Limb (tissue), 2 donors: Measurements from ENCODE around the gene PAF1.

ENCODE experiments used
- DNase-seq, 2 donors: peaks; one replicate each; pipeline ENCODE4 v3.0.0-alpha.2; 2016; ENCODE audit errors: extremely low spot score in 2 of 2

PAF1 gene

DNA sequence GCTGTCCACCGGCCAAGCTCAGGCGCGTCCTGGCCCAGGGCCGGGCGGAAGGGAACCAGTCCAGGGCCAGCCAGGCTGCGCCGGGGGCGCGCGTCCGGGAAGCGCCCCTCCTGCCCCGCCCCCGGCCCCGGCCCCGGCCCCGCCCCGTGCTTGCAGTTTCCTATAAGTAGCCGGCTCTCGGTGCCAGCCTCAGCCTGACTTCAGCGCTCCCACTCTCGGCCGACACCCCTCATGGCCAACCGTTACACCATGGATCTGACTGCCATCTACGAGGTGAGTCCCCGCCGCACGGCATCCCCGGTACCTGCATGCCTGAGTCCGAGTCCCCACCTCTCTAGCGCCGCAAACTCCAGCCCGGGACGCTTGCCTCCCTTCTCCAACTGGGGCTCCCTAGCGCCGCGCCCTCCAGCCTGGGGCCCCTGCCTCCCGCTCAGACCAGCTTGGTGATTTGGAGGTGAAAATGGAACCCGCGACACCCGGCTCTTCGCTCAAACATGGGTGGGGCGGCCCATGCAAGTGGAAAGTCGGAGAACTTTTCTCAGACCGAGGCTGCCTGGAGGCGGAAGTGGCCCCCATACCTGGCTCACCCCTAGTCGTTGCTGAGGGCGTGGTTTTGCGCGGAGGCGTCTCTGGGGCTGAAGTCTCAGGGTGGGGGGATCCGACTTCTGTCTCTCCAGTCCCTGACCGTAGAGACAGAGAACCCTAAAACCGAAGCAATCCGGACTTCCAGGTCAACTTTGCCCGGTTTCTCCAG lies 15.9 kb upstream of the PAF1 start, which contains the start of gene ZFP36:
Gene ZFP36 (plus strand): TSS at position 192 of the 754 bp plus-strand sequence. CDS start 58 bp downstream, at position 250.
- peak; percentile 83 to 94 for DNase-seq

DNA sequence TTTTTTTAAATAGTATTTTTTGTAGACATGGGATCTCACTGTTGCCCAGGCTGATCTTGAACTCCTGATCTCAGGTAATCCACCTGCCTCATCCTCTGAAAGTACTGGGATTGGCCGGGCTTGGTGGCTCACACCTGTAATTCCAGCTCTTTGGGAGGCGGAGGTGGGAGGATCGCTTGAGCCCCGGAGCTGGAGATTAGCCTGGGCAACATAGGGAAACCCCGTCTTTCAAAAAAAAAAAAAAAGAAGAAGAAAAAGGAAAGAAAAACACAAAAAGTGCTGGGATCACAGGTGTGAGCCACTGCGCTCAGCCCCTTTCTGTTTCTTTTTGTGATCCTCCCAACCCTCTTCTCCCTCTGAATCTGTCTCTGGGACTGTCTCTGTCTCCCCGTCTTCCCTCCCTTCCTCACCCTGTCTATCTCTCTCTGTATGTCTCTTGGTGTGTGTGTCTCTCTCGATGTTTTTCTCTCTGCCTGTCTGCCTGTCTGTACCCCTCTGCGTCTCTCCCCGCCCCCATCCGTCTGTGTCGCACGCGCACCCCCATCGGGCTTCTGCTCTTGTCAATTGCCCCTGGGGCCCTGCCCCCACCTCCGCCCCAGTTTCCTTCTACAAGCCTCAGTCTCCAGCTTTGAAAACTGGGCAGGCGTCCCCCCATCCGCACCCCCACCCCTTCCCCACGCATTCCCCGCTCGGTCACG lies 15.2 kb upstream of the PAF1 start:
- DNase-seq: no peak

DNA sequence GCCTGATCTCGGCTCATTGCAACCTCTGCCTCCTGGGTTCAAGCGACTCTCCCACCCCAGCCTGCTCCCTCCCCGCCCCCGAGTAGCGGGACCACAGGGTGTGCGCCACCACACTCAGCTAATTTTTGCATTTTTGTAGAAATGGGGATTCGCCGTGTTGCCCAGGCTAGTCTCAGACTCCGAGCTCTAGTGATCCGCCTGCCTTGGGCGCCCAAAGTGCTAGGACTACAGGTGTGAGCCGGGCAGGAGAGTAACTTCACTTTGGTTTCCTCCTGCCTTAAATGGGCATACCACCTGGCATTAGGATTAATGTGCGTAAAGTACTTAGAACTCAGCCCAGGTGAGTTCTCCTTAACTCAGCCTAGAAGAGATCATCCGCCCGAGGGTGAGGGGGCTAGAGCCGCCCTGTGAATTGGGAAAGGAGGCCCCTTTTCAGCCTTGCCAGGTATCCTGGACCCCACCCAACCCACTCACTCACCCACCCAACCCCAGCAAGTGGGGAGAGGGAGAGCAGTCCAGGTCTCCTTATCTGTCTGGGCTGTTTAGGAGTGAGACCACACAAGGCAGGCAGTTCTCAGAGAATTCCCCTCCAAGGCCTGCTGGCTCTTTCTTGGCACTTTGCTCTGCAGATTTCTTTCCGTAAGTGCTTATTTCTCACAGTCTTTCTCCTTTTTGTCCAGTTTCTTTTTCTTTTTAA lies 14.5 kb upstream of the PAF1 start:
- peak in 1 of 2 donors; percentile 27 for DNase-seq

- peak; percentile 91 to 93 for DNase-seq
These were observed 12.7 kb upstream of the PAF1 start for GRCh38 chr19:39403331-39404312.

GRCh38 chr19:39402346-39403300 lies 11.7 kb upstream of the PAF1 start:
- DNase-seq: peak; percentile 92 to 93

GRCh38 chr19:39401549-39402345 lies 10.8 kb upstream of the PAF1 start:
- DNase-seq: peak in 1 of 2 donors; percentile 30

GRCh38 chr19:39401070-39401548 lies 10.2 kb upstream of the PAF1 start:
- DNase-seq: no peak

GRCh38 chr19:39400061-39400460 lies 9.2 kb upstream of the PAF1 start:
- no peak for DNase-seq

GRCh38 chr19:39399668-39400050 lies 8.8 kb upstream of the PAF1 start:
- no peak for DNase-seq

- DNase-seq: peak in 1 of 2 donors; percentile 31
These were observed 7.5 kb upstream of the PAF1 start for GRCh38 chr19:39398297-39398864.

GRCh38 chr19:39397360-39398296 lies 6.7 kb upstream of the PAF1 start:
- DNase-seq: peak; percentile 81 to 89

- no peak for DNase-seq
These were observed 505 bp downstream of the PAF1 start for GRCh38 chr19:39390451-39390750.

GRCh38 chr19:39389631-39390414 lies 1.1 kb downstream of the PAF1 start:
- no peak for DNase-seq

- no peak for DNase-seq
These were observed 2.2 kb downstream of the PAF1 start for GRCh38 chr19:39388657-39389056.

DNA sequence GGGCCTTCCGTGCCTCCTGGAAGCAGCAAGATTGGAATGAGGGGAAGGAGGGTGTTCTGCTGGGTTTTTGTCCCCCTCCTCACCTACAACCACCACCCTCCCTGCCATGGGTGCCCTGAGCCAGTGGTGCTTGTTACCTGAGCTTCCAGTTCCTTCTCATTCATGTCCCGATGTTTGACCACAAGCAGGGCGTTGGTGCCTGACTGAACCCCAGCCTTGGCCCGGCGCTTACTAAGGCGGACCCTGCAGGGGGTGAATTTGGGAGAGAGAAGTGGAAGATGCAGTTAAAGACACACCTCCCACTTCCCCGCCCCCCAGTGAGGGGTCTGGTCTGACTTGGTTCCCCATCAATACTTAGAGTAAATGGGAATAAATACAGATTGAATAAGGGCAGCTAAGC lies 4.3 kb downstream of the PAF1 start:
- no peak for DNase-seq

GRCh38 chr19:39385629-39386411 lies 5.1 kb downstream of the PAF1 start:
- DNase-seq: no peak
